ENCODE data around the gene DHX32.

DHX32 gene

GRCh38 chr10:125849448-125849847 lies 31.6 kb downstream of the DHX32 start:
- no peak for DNase-seq (ENCODE audit: low read depth)
- TF ChIP-seq, protein P1, sequence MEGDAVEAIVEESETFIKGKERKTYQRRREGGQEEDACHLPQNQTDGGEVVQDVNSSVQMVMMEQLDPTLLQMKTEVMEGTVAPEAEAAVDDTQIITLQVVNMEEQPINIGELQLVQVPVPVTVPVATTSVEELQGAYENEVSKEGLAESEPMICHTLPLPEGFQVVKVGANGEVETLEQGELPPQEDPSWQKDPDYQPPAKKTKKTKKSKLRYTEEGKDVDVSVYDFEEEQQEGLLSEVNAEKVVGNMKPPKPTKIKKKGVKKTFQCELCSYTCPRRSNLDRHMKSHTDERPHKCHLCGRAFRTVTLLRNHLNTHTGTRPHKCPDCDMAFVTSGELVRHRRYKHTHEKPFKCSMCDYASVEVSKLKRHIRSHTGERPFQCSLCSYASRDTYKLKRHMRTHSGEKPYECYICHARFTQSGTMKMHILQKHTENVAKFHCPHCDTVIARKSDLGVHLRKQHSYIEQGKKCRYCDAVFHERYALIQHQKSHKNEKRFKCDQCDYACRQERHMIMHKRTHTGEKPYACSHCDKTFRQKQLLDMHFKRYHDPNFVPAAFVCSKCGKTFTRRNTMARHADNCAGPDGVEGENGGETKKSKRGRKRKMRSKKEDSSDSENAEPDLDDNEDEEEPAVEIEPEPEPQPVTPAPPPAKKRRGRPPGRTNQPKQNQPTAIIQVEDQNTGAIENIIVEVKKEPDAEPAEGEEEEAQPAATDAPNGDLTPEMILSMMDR (IDR thresholded peaks at IDR 0.05; ENCODE audit: low read depth, low read length): no peak
- no peak for TF ChIP-seq MYC (IDR thresholded peaks at IDR 0.05; ENCODE audit: low read depth, low read length)
- TF ChIP-seq, protein P2, sequence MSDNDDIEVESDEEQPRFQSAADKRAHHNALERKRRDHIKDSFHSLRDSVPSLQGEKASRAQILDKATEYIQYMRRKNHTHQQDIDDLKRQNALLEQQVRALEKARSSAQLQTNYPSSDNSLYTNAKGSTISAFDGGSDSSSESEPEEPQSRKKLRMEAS (IDR thresholded peaks at IDR 0.05; ENCODE audit: low read depth, low read length): no peak
- no peak for TF ChIP-seq POLR2A (IDR thresholded peaks at IDR 0.05; ENCODE audit: extremely low read depth, insufficient read length)
- H3K4me3 ChIP-seq (ENCODE audit: low read depth, low read length): no peak overlapping the region

- no peak for DNase-seq (ENCODE audit: low read depth)
- TF ChIP-seq, protein P1 (IDR thresholded peaks at IDR 0.05; ENCODE audit: low read depth, low read length): no peak
- TF ChIP-seq POLR2A (IDR thresholded peaks at IDR 0.05; ENCODE audit: extremely low read depth, insufficient read length): no peak
- TF ChIP-seq, protein P2 (IDR thresholded peaks at IDR 0.05; ENCODE audit: low read depth, low read length): no peak
- no peak for TF ChIP-seq MYC (IDR thresholded peaks at IDR 0.05; ENCODE audit: low read depth, low read length)
- H3K4me3 ChIP-seq (ENCODE audit: low read depth, low read length): no peak overlapping the region
These were observed 32.2 kb downstream of the DHX32 start for GRCh38 chr10:125848857-125849256.

GRCh38 chr10:125848371-125848770 lies 32.7 kb downstream of the DHX32 start:
- H3K4me3 ChIP-seq (ENCODE audit: low read depth, low read length): no peak overlapping the region
- TF ChIP-seq MYC (IDR thresholded peaks at IDR 0.05; ENCODE audit: low read depth, low read length) (no peak), POLR2A (IDR thresholded peaks at IDR 0.05; ENCODE audit: extremely low read depth, insufficient read length) (no peak)
- TF ChIP-seq, protein P1 (IDR thresholded peaks at IDR 0.05; ENCODE audit: low read depth, low read length): no peak
- TF ChIP-seq, protein P2 (IDR thresholded peaks at IDR 0.05; ENCODE audit: low read depth, low read length): no peak
- DNase-seq (ENCODE audit: low read depth): no peak

GRCh38 chr10:125846894-125847293 lies 34.2 kb downstream of the DHX32 start:
- no peak overlapping the region for H3K4me3 ChIP-seq (ENCODE audit: low read depth, low read length)
- TF ChIP-seq MYC (IDR thresholded peaks at IDR 0.05; ENCODE audit: low read depth, low read length): no peak
- TF ChIP-seq, protein P2 (IDR thresholded peaks at IDR 0.05; ENCODE audit: low read depth, low read length): no peak
- no peak for TF ChIP-seq POLR2A (IDR thresholded peaks at IDR 0.05; ENCODE audit: extremely low read depth, insufficient read length)
- TF ChIP-seq, protein P1 (IDR thresholded peaks at IDR 0.05; ENCODE audit: low read depth, low read length): no peak
- DNase-seq (ENCODE audit: low read depth): no peak

DNA sequence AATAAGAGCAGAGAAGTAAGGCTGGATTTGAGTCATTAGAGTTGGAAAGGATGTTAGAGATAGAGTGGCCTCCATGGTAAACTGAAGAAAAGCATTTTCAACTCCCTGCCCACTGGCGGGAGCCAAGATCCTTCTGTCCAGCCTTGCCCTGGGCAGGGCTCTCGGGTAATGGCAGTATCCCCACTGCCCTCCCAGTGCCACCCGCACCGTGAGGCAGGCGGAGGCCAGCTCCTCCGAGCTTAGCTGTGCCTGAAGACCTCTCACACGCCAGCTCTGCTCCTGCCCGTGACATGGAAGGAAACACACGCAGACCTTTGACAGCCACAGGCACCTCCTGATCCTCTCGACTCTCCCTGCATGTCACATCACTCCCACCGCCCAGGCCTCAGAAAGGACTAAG lies 35.5 kb downstream of the DHX32 start:
- TF ChIP-seq MYC (IDR thresholded peaks at IDR 0.05; ENCODE audit: low read depth, low read length) (no peak), POLR2A (IDR thresholded peaks at IDR 0.05; ENCODE audit: extremely low read depth, insufficient read length) (no peak)
- TF ChIP-seq, protein P2 (IDR thresholded peaks at IDR 0.05; ENCODE audit: low read depth, low read length): no peak
- TF ChIP-seq, protein P1 (IDR thresholded peaks at IDR 0.05; ENCODE audit: low read depth, low read length): no peak

More for the DNA sequence above, 35.5 kb downstream of the DHX32 start:
- no peak overlapping the region for H3K4me3 ChIP-seq (ENCODE audit: low read depth, low read length)
- no peak for DNase-seq (ENCODE audit: low read depth)
